ENCODE data around the gene RABGAP1. TPM values are rescaled to one million over a fixed set of nuclear protein-coding genes. Genes with fewer than 3 reads are reported as not detected.

The RABGAP1 gene
- total RNA-seq, 2 experiments from 2014 or later = 20.6 to 24.9 TPM

DNA sequence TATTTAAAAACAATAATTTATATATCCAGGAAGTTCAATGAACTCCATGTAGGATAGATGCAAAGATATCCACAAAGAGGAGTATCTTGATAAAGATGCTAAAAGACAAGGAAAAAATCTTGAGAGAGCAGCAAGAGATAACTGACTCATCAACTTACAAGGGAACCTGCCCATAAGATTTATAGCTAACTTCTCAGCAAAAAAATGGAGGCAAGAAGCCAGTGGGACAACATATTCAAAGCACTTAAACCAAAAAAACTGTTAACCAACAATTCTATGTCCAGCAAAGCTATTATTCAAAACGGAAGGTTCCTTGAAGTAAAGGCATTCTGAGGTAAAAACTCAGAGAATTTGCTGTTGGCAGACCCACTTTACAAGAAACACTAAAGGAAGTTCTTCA lies 20.3 kb downstream of the RABGAP1 start:
- Histone ChIP-seq H3K4me1 (ENCODE audit: insufficient read depth, low read length) (no peaks in the 10 kb centered on the region), H3K9me3 (ENCODE audit: control insufficient read depth in 1 of 2, insufficient read depth in 1 of 2, low read length in 2 of 2) (no peaks in the 10 kb centered on the region), H3K4me3 (ENCODE audit: low read length) (no peak overlapping the region), H3K27me3 (ENCODE audit: control insufficient read depth in 1 of 2, insufficient read depth in 2 of 2, low read length in 2 of 2) (no peaks in the 10 kb centered on the region), H3K36me3 (ENCODE audit: insufficient read depth, low read length) (peaks cover 23% of the 10 kb centered on the region), H3K27ac (ENCODE audit: low read depth in 1 of 2, low read length in 2 of 2) (no peak overlapping the region)
- POLR2A ChIA-PET = interaction anchor here (0.7 kb wide), 1 partner anchor 73 kb away, joined by 3 read pairs; no protein-coding TSS in a partner anchor
- DNase-seq = no peak
- TF ChIP-seq, protein P1, sequence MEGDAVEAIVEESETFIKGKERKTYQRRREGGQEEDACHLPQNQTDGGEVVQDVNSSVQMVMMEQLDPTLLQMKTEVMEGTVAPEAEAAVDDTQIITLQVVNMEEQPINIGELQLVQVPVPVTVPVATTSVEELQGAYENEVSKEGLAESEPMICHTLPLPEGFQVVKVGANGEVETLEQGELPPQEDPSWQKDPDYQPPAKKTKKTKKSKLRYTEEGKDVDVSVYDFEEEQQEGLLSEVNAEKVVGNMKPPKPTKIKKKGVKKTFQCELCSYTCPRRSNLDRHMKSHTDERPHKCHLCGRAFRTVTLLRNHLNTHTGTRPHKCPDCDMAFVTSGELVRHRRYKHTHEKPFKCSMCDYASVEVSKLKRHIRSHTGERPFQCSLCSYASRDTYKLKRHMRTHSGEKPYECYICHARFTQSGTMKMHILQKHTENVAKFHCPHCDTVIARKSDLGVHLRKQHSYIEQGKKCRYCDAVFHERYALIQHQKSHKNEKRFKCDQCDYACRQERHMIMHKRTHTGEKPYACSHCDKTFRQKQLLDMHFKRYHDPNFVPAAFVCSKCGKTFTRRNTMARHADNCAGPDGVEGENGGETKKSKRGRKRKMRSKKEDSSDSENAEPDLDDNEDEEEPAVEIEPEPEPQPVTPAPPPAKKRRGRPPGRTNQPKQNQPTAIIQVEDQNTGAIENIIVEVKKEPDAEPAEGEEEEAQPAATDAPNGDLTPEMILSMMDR (IDR thresholded peaks at IDR 0.05) = no peak
- Mint-ChIP-seq H3K9me3 (no peaks in the 10 kb centered on the region), H3K27me3 (no peaks in the 10 kb centered on the region), H3K27ac (no peak overlapping the region), H3K4me1 (ENCODE audit: low read depth) (no peaks in the 10 kb centered on the region), H3K36me3 (ENCODE audit: low read depth) (peaks cover 86% of the 10 kb centered on the region), H3K4me3 (no peak overlapping the region)
- ATAC-seq (ENCODE audit: poor library complexity) = no peak
- CTCF ChIA-PET = interaction anchor here (1.3 kb wide), 1 partner anchor 30 kb away, joined by 3 read pairs; no protein-coding TSS in a partner anchor
- intact Hi-C loops (cut with DNase I, micrococcal nuclease) = no loop called here

DNA sequence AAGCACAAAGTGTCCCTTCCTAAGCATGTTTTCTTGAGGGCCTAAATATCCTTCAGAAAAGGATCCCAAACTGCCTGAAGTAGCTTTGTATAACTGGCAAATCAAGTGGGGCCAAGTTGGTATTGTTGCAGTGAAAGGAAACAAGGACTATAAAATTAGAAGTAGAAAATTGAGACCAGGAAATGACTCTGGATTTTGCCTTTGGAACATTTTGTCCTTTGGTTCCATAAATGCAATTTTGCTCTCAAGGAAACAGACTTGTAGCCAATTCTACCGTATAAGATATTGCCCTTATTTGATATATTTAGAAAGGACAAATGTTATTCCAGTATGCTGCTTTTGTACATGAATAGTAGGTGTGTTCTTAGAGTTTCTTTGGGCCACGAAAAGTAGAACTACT lies 34.4 kb downstream of the RABGAP1 start:
- POLR2A ChIA-PET = no interaction called here
- CTCF ChIA-PET = no interaction called here
- Mint-ChIP-seq H3K4me1 (ENCODE audit: low read depth) (no peaks in the 10 kb centered on the region), H3K27ac (no peak overlapping the region), H3K36me3 (ENCODE audit: low read depth) (peaks cover 31% of the 10 kb centered on the region), H3K4me3 (no peak overlapping the region), H3K27me3 (no peaks in the 10 kb centered on the region), H3K9me3 (no peaks in the 10 kb centered on the region)
- H3K4me1 ChIP-seq (ENCODE audit: insufficient read depth, low read length) = no peaks in the 10 kb centered on the region
- peaks cover 2% of the 10 kb centered on the region for H3K36me3 ChIP-seq (ENCODE audit: insufficient read depth, low read length)
- DNase-seq (no peak), ATAC-seq (ENCODE audit: poor library complexity) (no peak)
- no peaks in the 10 kb centered on the region for H3K27me3 ChIP-seq (ENCODE audit: control insufficient read depth in 1 of 2, insufficient read depth in 2 of 2, low read length in 2 of 2)
- no peaks in the 10 kb centered on the region for H3K9me3 ChIP-seq (ENCODE audit: control insufficient read depth in 1 of 2, insufficient read depth in 1 of 2, low read length in 2 of 2)
- H3K4me3 ChIP-seq (ENCODE audit: low read length) = no peak overlapping the region
- TF ChIP-seq, protein P1 (IDR thresholded peaks at IDR 0.05) = no peak
- H3K27ac ChIP-seq (ENCODE audit: low read depth in 1 of 2, low read length in 2 of 2) = no peak overlapping the region
- intact Hi-C loops (cut with DNase I, micrococcal nuclease) = no loop called here

DNA sequence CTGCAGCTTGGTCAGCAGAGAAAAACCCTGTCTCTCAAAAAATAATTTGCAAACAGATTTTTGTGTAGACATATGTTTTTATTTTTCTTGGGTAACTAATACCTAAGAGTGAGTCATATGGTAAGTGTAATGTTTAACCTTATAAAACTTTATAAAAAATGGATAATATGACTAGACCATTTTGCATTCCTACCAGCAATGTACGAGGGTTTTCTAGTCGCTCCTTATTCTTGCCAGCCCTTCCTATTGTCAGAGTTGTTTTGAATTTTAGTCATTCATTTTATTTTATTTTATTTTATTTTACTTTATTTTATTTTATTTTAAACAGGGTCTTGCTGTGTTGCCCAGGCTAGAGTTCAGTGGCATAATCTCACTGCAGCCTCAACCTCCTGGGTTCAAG lies 37.8 kb downstream of the RABGAP1 start:
- H3K36me3 ChIP-seq (ENCODE audit: insufficient read depth, low read length) = no peaks in the 10 kb centered on the region
- H3K27me3 ChIP-seq (ENCODE audit: control insufficient read depth in 1 of 2, insufficient read depth in 2 of 2, low read length in 2 of 2) = no peaks in the 10 kb centered on the region
- ChIA-PET POLR2A (no interaction called here), CTCF (no interaction called here)
- no peaks in the 10 kb centered on the region for H3K9me3 ChIP-seq (ENCODE audit: control insufficient read depth in 1 of 2, insufficient read depth in 1 of 2, low read length in 2 of 2)
- intact Hi-C loops (cut with DNase I, micrococcal nuclease) = no loop called here
- no peaks in the 10 kb centered on the region for H3K27me3 Mint-ChIP-seq
- H3K4me1 ChIP-seq (ENCODE audit: insufficient read depth, low read length) = no peaks in the 10 kb centered on the region
- no peak overlapping the region for H3K27ac ChIP-seq (ENCODE audit: low read depth in 1 of 2, low read length in 2 of 2)
- H3K4me1 Mint-ChIP-seq (ENCODE audit: low read depth) = no peaks in the 10 kb centered on the region
- H3K36me3 Mint-ChIP-seq (ENCODE audit: low read depth) = peaks cover 11% of the 10 kb centered on the region
- H3K9me3 Mint-ChIP-seq = no peaks in the 10 kb centered on the region
- DNase-seq = no peak
- H3K4me3 ChIP-seq (ENCODE audit: low read length) = no peak overlapping the region
- TF ChIP-seq, protein P1 (IDR thresholded peaks at IDR 0.05) = no peak
- no peak overlapping the region for H3K27ac Mint-ChIP-seq
- no peak overlapping the region for H3K4me3 Mint-ChIP-seq
- ATAC-seq (ENCODE audit: poor library complexity) = no peak
